Calu3 (cell line): ENCODE data around the gene RNU6-9. TPM values are rescaled to one million over a fixed set of nuclear protein-coding genes. Genes with fewer than 3 reads are reported as not detected.

ENCODE experiments used
- BruUV-seq: library from RNA; stranded (reverse); fragments of 400-500 nt; replicated peaks from 2 replicates; lab custom pipeline; 2021; lab: Mats Ljungman, UMichigan
- CTCF ChIA-PET: fragments of 300-600 bp; sonication (Branson Sonifier 250); formaldehyde crosslinking; loops from one replicate; lab custom pipeline; 2022; ENCODE audit warnings: antibody characterized with exemption; lab: Charles Lee
- DNase-seq: peaks from one replicate; pipeline ENCODE4 v3.0.0; 2022
- H3K27ac Mint-ChIP-seq: one replicate; pipeline ENCODE4 v1.8.0; 2022; ENCODE audit warnings: mixed read lengths; ENCODE audit not compliant: unreplicated experiment
- H3K27me3 Mint-ChIP-seq: one replicate; pipeline ENCODE4 v1.8.0; 2022; ENCODE audit warnings: mixed read lengths; ENCODE audit not compliant: unreplicated experiment
- H3K36me3 Mint-ChIP-seq: one replicate; pipeline ENCODE4 v1.8.0; 2022; ENCODE audit warnings: mild to moderate bottlenecking, moderate library complexity, mixed read lengths; ENCODE audit not compliant: insufficient read depth, unreplicated experiment
- H3K4me1 Mint-ChIP-seq: one replicate; pipeline ENCODE4 v1.8.0; 2022; ENCODE audit warnings: mild to moderate bottlenecking, low read depth, mixed read lengths; ENCODE audit not compliant: unreplicated experiment
- H3K4me3 Mint-ChIP-seq: one replicate; pipeline ENCODE4 v1.8.0; 2022; ENCODE audit warnings: mild to moderate bottlenecking, low read depth, moderate library complexity, mixed read lengths; ENCODE audit not compliant: unreplicated experiment
- H3K9me3 Mint-ChIP-seq: one replicate; pipeline ENCODE4 v1.8.0; 2022; ENCODE audit warnings: low read depth, mixed read lengths; ENCODE audit not compliant: unreplicated experiment
- CTCF ChIP-seq: fragments of 200-600 bp; IDR thresholded peaks from one replicate; pipeline ENCODE4 v1.8.0; 2022; ENCODE audit warnings: antibody characterized with exemption; ENCODE audit not compliant: unreplicated experiment
- intact Hi-C: fragments of 100-400 bp; cut with micrococcal nuclease; formaldehyde crosslinking; loops from one replicate; pipeline ENCODE4 v1.10.0; 2022; ENCODE audit not compliant: unreplicated experiment
- total RNA-seq: library from RNA; stranded (reverse); gene quantifications from 2 replicates; pipeline ENCODE4 v1.2.3, GENCODE V29; 2022

Gene RNU6-9
- total RNA-seq, 1 experiment from 2014 or later, result not detected

GRCh38 chr19:901216-902092 is 8.2 kb downstream of the RNU6-9 start:
- Mint-ChIP-seq H3K36me3 (peaks cover 29% of the 10 kb centered on the region), H3K9me3 (no peaks in the 10 kb centered on the region), H3K27me3 (no peaks in the 10 kb centered on the region), H3K4me1 (no peaks in the 10 kb centered on the region), H3K4me3 (no peak overlapping the region), H3K27ac (no peak overlapping the region)
- intact Hi-C loops, result no loop called here
- CTCF ChIA-PET, result no interaction called here
- BruUV-seq, result no TSS peak
- no peak for DNase-seq
- TF ChIP-seq CTCF, result no peak

GRCh38 chr19:902093-902370 is 8.7 kb downstream of the RNU6-9 start:
- H3K36me3 Mint-ChIP-seq, result peaks cover 23% of the 10 kb centered on the region
- TF ChIP-seq CTCF, result no peak
- BruUV-seq, result no TSS peak
- H3K4me1 Mint-ChIP-seq, result no peaks in the 10 kb centered on the region
- no peak overlapping the region for H3K27ac Mint-ChIP-seq
- DNase-seq, result no peak
- H3K27me3 Mint-ChIP-seq, result no peaks in the 10 kb centered on the region
- H3K9me3 Mint-ChIP-seq, result no peaks in the 10 kb centered on the region
- CTCF ChIA-PET, result no interaction called here
- intact Hi-C loops, result no loop called here
- H3K4me3 Mint-ChIP-seq, result no peak overlapping the region

- no peak for TF ChIP-seq CTCF
- Mint-ChIP-seq H3K27ac (no peak overlapping the region), H3K4me3 (no peak overlapping the region), H3K9me3 (no peaks in the 10 kb centered on the region), H3K4me1 (no peaks in the 10 kb centered on the region), H3K27me3 (no peaks in the 10 kb centered on the region), H3K36me3 (peaks cover 20% of the 10 kb centered on the region)
- CTCF ChIA-PET, result no interaction called here
- no TSS peak for BruUV-seq
- no peak for DNase-seq
- intact Hi-C loops, result no loop called here
Observed at GRCh38 chr19:902446-903226, 9.4 kb downstream of the RNU6-9 start.

- no peak for TF ChIP-seq CTCF
- H3K4me1 Mint-ChIP-seq, result no peaks in the 10 kb centered on the region
- intact Hi-C loops, result no loop called here
- DNase-seq, result no peak
- H3K27me3 Mint-ChIP-seq, result no peaks in the 10 kb centered on the region
- H3K4me3 Mint-ChIP-seq, result no peak overlapping the region
- H3K36me3 Mint-ChIP-seq, result peaks cover 18% of the 10 kb centered on the region
- H3K27ac Mint-ChIP-seq, result no peak overlapping the region
- no peaks in the 10 kb centered on the region for H3K9me3 Mint-ChIP-seq
- CTCF ChIA-PET, result no interaction called here
- no TSS peak for BruUV-seq
Observed at GRCh38 chr19:903266-903797, 10.0 kb downstream of the RNU6-9 start.
